WTC11 (cell line): Measurements from ENCODE around the gene ACSS2. TPM values are rescaled to one million over a fixed set of nuclear protein-coding genes. Genes with fewer than 3 reads are reported as not detected.

Experiments
- ATAC-seq: fragments of 200-7000 bp; cut with Tn5 transposase; 2 replicates; pipeline ENCODE4 v1.10.0; 2021; ENCODE audit warnings: mild to moderate bottlenecking, moderate library complexity
- CTCF ChIA-PET: fragments of 300-600 bp; sonication (Branson Sonifier 250); formaldehyde crosslinking; loops from one replicate; lab custom pipeline; 2021; ENCODE audit warnings: antibody characterized with exemption; lab: Charles Lee
- POLR2A ChIA-PET: fragments of 350-600 bp; sonication (Branson Sonifier 250); formaldehyde crosslinking; loops from one replicate; lab custom pipeline; 2021; ENCODE audit warnings: antibody characterized with exemption; lab: Charles Lee
- DNase-seq: peaks from one replicate; pipeline ENCODE4 v3.0.0; 2021; ENCODE audit warnings: low spot score
- H3K27ac Mint-ChIP-seq: 2 replicates; pipeline ENCODE4 v1.8.0; 2021; ENCODE audit warnings: mixed read lengths
- H3K27me3 Mint-ChIP-seq: 2 replicates; pipeline ENCODE4 v1.8.0; 2021; ENCODE audit warnings: low read depth, mild to moderate bottlenecking, moderate library complexity, mixed read lengths
- H3K36me3 Mint-ChIP-seq: 2 replicates; pipeline ENCODE4 v1.8.0; 2021; ENCODE audit warnings: mixed read lengths
- H3K4me1 Mint-ChIP-seq: 2 replicates; pipeline ENCODE4 v1.8.0; 2022; ENCODE audit warnings: mixed read lengths
- H3K4me3 Mint-ChIP-seq: 2 replicates; pipeline ENCODE4 v1.8.0; 2021; ENCODE audit warnings: mild to moderate bottlenecking, moderate library complexity, mixed read lengths
- H3K9me3 Mint-ChIP-seq: 2 replicates; pipeline ENCODE4 v1.8.0; 2021; ENCODE audit warnings: mixed read lengths
- ATF3 ChIP-seq: sonication (generic); formaldehyde crosslinking; conservative IDR thresholded peaks from 2 replicates; pipeline ENCODE4 v1.8.1; 2022; ENCODE audit warnings: mild to moderate bottlenecking, missing genetic modification reagents
- ATF6 ChIP-seq: sonication (generic); formaldehyde crosslinking; IDR thresholded peaks from 2 replicates; pipeline ENCODE4 v1.8.1; 2023; ENCODE audit warnings: mild to moderate bottlenecking, missing genetic modification reagents
- CTCF ChIP-seq: fragments of 200-600 bp; IDR thresholded peaks from 2 replicates; pipeline ENCODE4 v1.8.0; 2022; ENCODE audit warnings: antibody characterized with exemption
- EMX1 ChIP-seq: fragments of 250-450 bp; sonication (Bioruptor Pico); IDR thresholded peaks from 2 replicates; pipeline ENCODE4 v1.8.0; 2021; ENCODE audit warnings: mild to moderate bottlenecking
- ETV6 ChIP-seq: sonication (generic); formaldehyde crosslinking; IDR thresholded peaks from 2 replicates; pipeline ENCODE4 v1.8.1; 2022; ENCODE audit warnings: mild to moderate bottlenecking, missing genetic modification reagents
- FOXJ3 ChIP-seq: sonication (generic); formaldehyde crosslinking; IDR thresholded peaks from 2 replicates; pipeline ENCODE4 v1.9.0; 2021; ENCODE audit warnings: missing genetic modification reagents, mild to moderate bottlenecking, borderline replicate concordance
- GRHL2 ChIP-seq: fragments of 250-450 bp; sonication (Bioruptor Pico); IDR thresholded peaks from 2 replicates; pipeline ENCODE4 v1.8.0; 2022; ENCODE audit warnings: mild to moderate bottlenecking, moderate library complexity; ENCODE audit not compliant: insufficient replicate concordance, severe bottlenecking
- GTF2I ChIP-seq: fragments of 250-450 bp; sonication (Bioruptor Pico); conservative IDR thresholded peaks from 2 replicates; pipeline ENCODE4 v1.4.0; 2021; ENCODE audit warnings: mild to moderate bottlenecking
- IRF1 ChIP-seq: sonication (generic); formaldehyde crosslinking; IDR thresholded peaks from 2 replicates; pipeline ENCODE4 v1.8.0; 2023; ENCODE audit warnings: missing genetic modification reagents
- TEAD4 ChIP-seq: sonication (generic); formaldehyde crosslinking; IDR thresholded peaks from 2 replicates; pipeline ENCODE4 v1.8.0; 2022; ENCODE audit warnings: mild to moderate bottlenecking, missing genetic modification reagents
- ZNF121 ChIP-seq: sonication (generic); formaldehyde crosslinking; IDR thresholded peaks from 2 replicates; pipeline ENCODE4 v1.8.0; 2023; ENCODE audit warnings: missing genetic modification reagents
- ZNF219 ChIP-seq: sonication (generic); formaldehyde crosslinking; IDR thresholded peaks from 2 replicates; pipeline ENCODE4 v1.8.0; 2023; ENCODE audit warnings: missing genetic modification reagents, mild to moderate bottlenecking, borderline replicate concordance
- ZNF281 ChIP-seq: sonication (generic); formaldehyde crosslinking; IDR thresholded peaks from 2 replicates; pipeline ENCODE4 v1.8.0; 2023; ENCODE audit warnings: mild to moderate bottlenecking, missing genetic modification reagents
- ZNF512 ChIP-seq: sonication (generic); formaldehyde crosslinking; IDR thresholded peaks from 2 replicates; pipeline ENCODE4 v1.8.1; 2022; ENCODE audit warnings: missing genetic modification reagents, borderline replicate concordance
- total RNA-seq: library from RNA; stranded (reverse); gene quantifications from 3 replicates; pipeline ENCODE4 v1.2.3, GENCODE V29; 2021

Gene ACSS2
- total RNA-seq, 1 experiment from 2014 or later, result 28.9 TPM

- no peak for TF ChIP-seq ZNF512
Observed at GRCh38 chr20:34876406-34877282, at the start of gene ACSS2 (continued).

GRCh38 chr20:34829191-34829590, 47.2 kb upstream of the ACSS2 start:
- H3K27ac Mint-ChIP-seq, result peak overlapping the region; percentile 85
- POLR2A ChIA-PET, result no interaction called here
- ATAC-seq (no peak), DNase-seq (no peak)
- CTCF ChIA-PET, result no interaction called here
- peaks cover 6% of the 10 kb centered on the region for H3K4me1 Mint-ChIP-seq
- H3K27me3 Mint-ChIP-seq, result peaks cover 9% of the 10 kb centered on the region
- no peak overlapping the region for H3K4me3 Mint-ChIP-seq
- no peaks in the 10 kb centered on the region; the same call in 1 of the 2 replicates for H3K9me3 Mint-ChIP-seq
- no peak for TF ChIP-seq ATF3 (CRISPR knock-in tag)
- no peak for TF ChIP-seq ETV6 (CRISPR knock-in tag)
- no peak for TF ChIP-seq TEAD4 (CRISPR knock-in tag)
- TF ChIP-seq GRHL2 (CRISPR knock-in tag), result no peak
- no peak for TF ChIP-seq ATF6 (CRISPR knock-in tag)
- no peak for TF ChIP-seq CTCF
- TF ChIP-seq ZNF281 (CRISPR knock-in tag), result no peak
- TF ChIP-seq FOXJ3 (CRISPR knock-in tag), result no peak
- no peak for TF ChIP-seq ZNF121
- TF ChIP-seq GTF2I (CRISPR knock-in tag), result no peak
- TF ChIP-seq EMX1 (CRISPR knock-in tag), result no peak
- TF ChIP-seq IRF1, result no peak
- no peak for TF ChIP-seq ZNF219 (CRISPR knock-in tag)
- no peak for TF ChIP-seq ZNF512
- H3K36me3 Mint-ChIP-seq, result no peaks in the 10 kb centered on the region
